HepG2 (cell line): ENCODE results near the gene PRICKLE3. TPM values are rescaled to one million over a fixed set of nuclear protein-coding genes. Genes with fewer than 3 reads are reported as not detected.

ENCODE experiments used
- ARHGAP35 ChIP-seq: sonication (generic); formaldehyde crosslinking; IDR thresholded peaks from 2 replicates; pipeline ENCODE4 v1.9.0; 2022; ENCODE audit warnings: mild to moderate bottlenecking, inconsistent platforms, moderate library complexity, missing genetic modification reagents, borderline replicate concordance
- BCLAF1 ChIP-seq: fragments of 450-650 bp; IDR thresholded peaks from 2 replicates; pipeline ENCODE4 v1.6.1; 2017; ENCODE audit warnings: mild to moderate bottlenecking
- CBFB ChIP-seq: sonication (generic); formaldehyde crosslinking; IDR thresholded peaks from 2 replicates; pipeline ENCODE4 v1.4.0; 2020; ENCODE audit warnings: missing genetic modification reagents
- GZF1 ChIP-seq: sonication (generic); formaldehyde crosslinking; IDR thresholded peaks from 2 replicates; pipeline ENCODE4 v1.5.1; 2020; ENCODE audit warnings: mild to moderate bottlenecking, missing genetic modification reagents
- PHF20 ChIP-seq: sonication (generic); formaldehyde crosslinking; IDR thresholded peaks from 2 replicates; pipeline ENCODE4 v1.5.0; 2020; ENCODE audit warnings: mild to moderate bottlenecking, missing genetic modification reagents
- RBFOX2 ChIP-seq: fragments of 200-400 bp; formaldehyde crosslinking; IDR thresholded peaks from 2 replicates; pipeline ENCODE4 v1.6.1; 2017; ENCODE audit warnings: low read depth, mild to moderate bottlenecking, low read length
- SALL2 ChIP-seq: sonication (generic); formaldehyde crosslinking; IDR thresholded peaks from 2 replicates; pipeline ENCODE4 v1.8.1; 2023; ENCODE audit warnings: mild to moderate bottlenecking, missing genetic modification reagents, inconsistent platforms
- STAG1 ChIP-seq: sonication (generic); formaldehyde crosslinking; IDR thresholded peaks from 2 replicates; pipeline ENCODE4 v1.4.0; 2020; ENCODE audit warnings: missing genetic modification reagents
- TEF ChIP-seq: sonication (generic); formaldehyde crosslinking; IDR thresholded peaks from 2 replicates; pipeline ENCODE4 v1.5.0; 2020; ENCODE audit warnings: missing genetic modification reagents
- ZNF18 ChIP-seq: sonication (generic); formaldehyde crosslinking; IDR thresholded peaks from 2 replicates; pipeline ENCODE4 v1.8.0; 2022; ENCODE audit warnings: mild to moderate bottlenecking, missing genetic modification reagents; ENCODE audit not compliant: insufficient replicate concordance
- ZNF253 ChIP-seq: sonication (generic); formaldehyde crosslinking; IDR thresholded peaks from 2 replicates; pipeline ENCODE4 v1.8.0; 2022; ENCODE audit warnings: mild to moderate bottlenecking, missing genetic modification reagents, borderline replicate concordance
- ZNF414 ChIP-seq: sonication (generic); formaldehyde crosslinking; IDR thresholded peaks from 2 replicates; pipeline ENCODE4 v1.5.0; 2020; ENCODE audit warnings: missing genetic modification reagents
- ZNF580 ChIP-seq: IDR thresholded peaks from 2 replicates; pipeline ENCODE4 v1.6.1; 2016; ENCODE audit warnings: low read depth, borderline replicate concordance
- ZNF687 ChIP-seq: sonication (generic); formaldehyde crosslinking; IDR thresholded peaks from 2 replicates; pipeline ENCODE4 v1.5.1; 2020; ENCODE audit warnings: mild to moderate bottlenecking, missing genetic modification reagents, moderate library complexity
- ZNF746 ChIP-seq: sonication (generic); formaldehyde crosslinking; IDR thresholded peaks from 2 replicates; pipeline ENCODE4 v1.8.0; 2022; ENCODE audit warnings: mild to moderate bottlenecking, missing genetic modification reagents
- polyA plus RNA-seq, 8 experiments: library from polyadenylated mRNA; depleted of rRNA in 3 of 8; stranded (reverse) in 7 of 8; unstranded in 1 of 8; fragments of >200 nt; fragmentation: Illumina TruSeq in 4 of 8; extraction: Trizol in 4 of 8; gene quantifications; 2 replicates each; pipeline versions ENCODE4 v1.2.1 to v1.2.3, GENCODE V29; 2011 to 2016; ENCODE audit warnings: low read depth in 4 of 8, missing spikeins in 1 of 8, mixed read lengths in 1 of 8; ENCODE audit not compliant: insufficient read depth in 1 of 8
- total RNA-seq, 5 experiments: library from RNA; depleted of rRNA; stranded (reverse); fragments of >200 nt; fragmentation: Illumina TruSeq; extraction: Trizol; gene quantifications; 2 replicates each; pipeline ENCODE4 v1.2.3, GENCODE V29; 2016; ENCODE audit warnings: low read depth in 1 of 5

The PRICKLE3 gene
- total and polyA plus RNA-seq, 2 of the 13 experiments (the other 11 are each of a cell fraction or from before 2014, with no cell fraction given) = 2.6 TPM

- TF ChIP-seq BCLAF1 = no peak
- TF ChIP-seq TEF = 0 out of 2 replicates have a peak, but pooled peaks have one; percentile 33
- peak; percentile 68; the same call in 1 of the 2 replicates for TF ChIP-seq SALL2 (CRISPR knock-in tag)
- peak; percentile 40; the same call in 1 of the 2 replicates for TF ChIP-seq PHF20 (CRISPR knock-in tag)
- no peak for TF ChIP-seq ZNF746 (CRISPR knock-in tag)
- TF ChIP-seq GZF1 = no peak
- TF ChIP-seq ZNF18 (CRISPR knock-in tag) = peak; percentile 23
- TF ChIP-seq ARHGAP35 (CRISPR knock-in tag) = peak; percentile 69; the same call in 1 of the 2 replicates
- peak; percentile 88 for TF ChIP-seq ZNF687 (CRISPR knock-in tag)
- TF ChIP-seq CBFB (CRISPR knock-in tag) = peak; percentile 44; the same call in 1 of the 2 replicates
- TF ChIP-seq ZNF253 = 0 out of 2 replicates have a peak, but pooled peaks have one; percentile 60
- TF ChIP-seq STAG1 = no peak
- TF ChIP-seq ZNF414 (CRISPR knock-in tag) = no peak
- TF ChIP-seq ZNF580 (CRISPR knock-in tag) = peak; percentile 82; the same call in 1 of the 2 replicates
- TF ChIP-seq RBFOX2 = peak; percentile 76
These were observed 14.0 kb upstream of the PRICKLE3 start, which contains the start of gene SYP (continued) for GRCh38 chrX:49199906-49200771.
